T-helper 22 cell (primary cell): ENCODE results near the gene GAGE10.
A peak's percentile ranks its signal among the peaks of the same experiment; 100 is the strongest.

Experiments used
- DNase-seq: peaks from one replicate; pipeline ENCODE4 v3.0.0-alpha.2; 2020; ENCODE audit warnings: low read depth

GAGE10 gene, protein sequence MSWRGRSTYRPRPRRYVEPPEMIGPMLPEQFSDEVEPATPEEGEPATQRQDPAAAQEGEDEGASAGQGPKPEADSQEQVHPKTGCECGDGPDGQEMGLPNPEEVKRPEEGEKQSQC

DNA sequence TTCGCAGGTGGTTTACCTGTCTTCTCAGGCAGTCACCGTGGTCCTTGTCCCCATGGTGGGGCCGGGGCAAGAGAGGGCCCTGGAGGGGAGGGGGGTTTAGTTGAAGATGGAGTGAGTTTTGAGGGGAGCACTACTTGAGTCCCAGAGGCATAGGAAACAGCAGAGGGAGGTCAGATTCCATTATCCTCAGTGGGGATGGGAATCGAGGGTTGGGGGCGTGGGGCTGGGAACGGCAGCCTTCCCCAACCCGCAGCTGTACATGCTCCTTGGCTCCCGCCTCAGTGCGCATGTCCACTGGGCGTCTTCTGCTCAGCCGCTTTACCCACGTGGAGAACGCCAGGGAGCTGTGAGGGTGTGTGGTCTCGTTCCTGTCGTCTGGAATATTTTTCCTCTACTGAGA lies at the start of gene GAGE10:
GAGE10 (plus strand) TSS at position 301 of the 400 bp plus-strand sequence. CDS start 1,214 bp downstream, outside the sequence.
- DNase-seq: no peak

DNA sequence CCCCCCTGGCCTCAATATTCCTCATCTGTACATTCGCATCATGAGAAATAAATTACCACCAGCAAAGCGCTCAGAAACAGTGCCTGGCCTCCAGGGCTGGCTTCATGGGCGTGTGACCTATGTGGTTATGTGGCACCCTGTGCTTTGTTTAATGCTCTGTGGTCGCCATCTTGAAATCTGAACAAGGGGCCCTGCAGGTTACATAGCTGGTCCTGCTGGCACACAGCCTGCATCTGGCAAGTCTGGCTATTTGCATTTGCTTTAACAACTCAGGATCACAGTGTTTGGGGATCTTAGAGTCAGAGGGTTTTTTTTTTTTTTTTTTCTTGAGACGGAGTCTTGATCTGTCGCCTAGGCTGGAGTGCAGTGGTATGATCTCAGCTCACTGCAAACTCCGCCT lies 48.8 kb upstream of the GAGE10 start:
- no peak for DNase-seq

DNA sequence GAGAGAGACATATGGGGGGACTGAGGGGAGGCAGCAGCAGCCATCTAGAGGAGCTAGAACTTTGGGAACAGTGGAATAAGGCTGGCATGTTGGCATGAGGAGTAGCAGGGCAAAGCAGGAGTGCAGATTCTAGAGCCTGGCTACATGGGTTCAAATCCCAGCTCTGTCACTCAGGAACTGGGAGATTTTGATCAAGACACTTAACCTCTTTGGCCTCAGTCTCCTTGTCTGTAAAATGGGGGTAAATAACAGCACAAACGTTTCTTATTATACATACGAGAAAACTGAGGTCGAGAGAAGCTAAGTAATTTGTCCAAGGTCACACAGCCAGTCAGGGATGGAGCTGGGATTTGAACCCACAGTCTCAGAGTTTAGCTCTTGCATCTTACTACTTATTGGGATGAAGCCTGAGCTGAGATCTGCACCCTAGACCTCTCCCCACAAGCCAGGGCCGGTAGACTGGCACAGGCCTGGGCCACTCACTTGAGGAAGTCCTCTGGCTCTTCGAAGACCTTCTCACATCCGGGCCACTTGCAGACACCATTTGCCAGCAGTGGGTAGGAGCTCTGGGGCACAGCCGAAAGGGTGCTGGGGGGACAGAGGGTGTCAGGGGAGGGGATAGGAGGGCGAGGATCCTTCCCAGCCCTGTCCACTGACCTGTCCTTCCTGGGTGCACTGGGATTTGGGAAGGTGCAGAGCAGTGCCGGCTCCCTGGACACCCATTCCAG lies 47.0 kb upstream of the GAGE10 start:
- DNase-seq: no peak

DNA sequence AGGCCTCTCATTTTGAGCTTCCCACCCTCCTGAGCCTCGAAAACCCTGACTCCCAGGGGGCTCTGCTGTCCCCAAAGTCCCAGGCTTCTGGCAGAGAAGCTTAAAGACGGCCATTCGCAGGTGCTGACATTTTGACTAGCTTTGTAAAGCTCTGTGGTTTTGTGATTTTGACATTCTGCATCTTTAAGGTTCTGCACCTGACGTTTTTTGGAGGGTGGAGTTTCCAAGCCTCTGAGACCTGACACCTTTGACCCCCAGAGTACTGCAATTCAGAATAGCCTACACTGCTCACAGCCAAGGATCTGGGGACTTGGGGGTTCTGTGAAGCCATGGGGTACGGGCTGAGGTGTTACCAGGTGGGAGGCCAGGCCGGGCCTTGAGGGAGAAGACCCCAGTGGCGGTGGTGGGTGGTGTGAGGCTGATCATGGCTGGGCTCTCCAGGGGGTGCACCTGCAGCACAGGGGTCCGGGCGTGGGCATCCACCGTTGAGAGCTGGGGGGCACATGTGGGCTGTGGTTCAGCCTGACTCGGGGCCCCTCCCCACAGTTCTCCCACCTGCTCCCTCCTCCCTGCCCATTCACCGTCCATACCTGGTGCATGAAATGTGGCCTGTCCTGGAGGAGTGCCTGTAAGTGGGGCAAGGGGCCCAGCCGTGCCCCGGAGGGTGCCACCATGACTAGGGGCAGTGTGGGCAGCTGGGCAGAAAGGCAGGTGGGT lies 46.2 kb upstream of the GAGE10 start:
- DNase-seq: no peak

DNA sequence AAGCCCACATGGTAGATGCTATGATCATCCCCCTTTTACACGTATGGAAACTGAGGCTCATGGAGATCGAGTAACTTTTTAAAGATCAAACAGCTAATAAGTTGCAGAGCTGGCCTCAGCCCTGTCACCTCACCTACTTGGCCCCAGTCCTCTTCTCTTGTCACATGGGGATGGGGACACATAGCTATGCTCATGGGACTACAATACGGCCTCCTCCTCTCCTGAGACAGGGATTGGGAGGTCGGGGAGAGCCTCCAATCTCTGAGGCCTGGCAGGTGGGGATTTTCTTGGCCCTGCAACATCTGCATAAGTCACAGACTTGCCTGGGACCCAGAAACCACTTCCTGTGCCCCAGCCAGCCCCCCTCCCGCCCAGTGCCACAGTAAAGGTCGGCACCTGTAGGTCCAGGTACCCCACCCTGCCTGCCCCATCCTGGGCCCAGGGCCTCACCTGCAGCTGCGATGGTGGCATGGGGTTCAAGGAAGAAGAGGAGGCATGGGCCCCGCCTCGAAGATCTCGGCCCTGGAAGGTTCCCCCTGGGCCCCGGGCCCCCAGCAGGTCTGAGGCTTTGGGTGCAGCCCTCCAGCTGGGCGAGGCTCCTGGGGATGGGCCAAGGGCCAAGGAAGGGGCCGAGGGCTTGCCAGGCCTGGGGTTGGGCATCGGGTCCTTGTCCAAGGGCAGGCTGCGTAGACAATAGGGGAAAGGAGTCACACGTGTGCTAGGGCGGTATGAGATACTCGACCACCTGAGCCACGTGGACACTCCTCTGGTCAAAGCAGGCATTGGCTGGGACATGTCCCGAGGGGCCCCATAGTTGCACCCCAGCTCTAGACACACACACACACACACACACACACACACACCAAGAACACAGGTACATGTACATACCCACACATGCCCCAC lies 45.3 kb upstream of the GAGE10 start:
- DNase-seq: no peak

DNA sequence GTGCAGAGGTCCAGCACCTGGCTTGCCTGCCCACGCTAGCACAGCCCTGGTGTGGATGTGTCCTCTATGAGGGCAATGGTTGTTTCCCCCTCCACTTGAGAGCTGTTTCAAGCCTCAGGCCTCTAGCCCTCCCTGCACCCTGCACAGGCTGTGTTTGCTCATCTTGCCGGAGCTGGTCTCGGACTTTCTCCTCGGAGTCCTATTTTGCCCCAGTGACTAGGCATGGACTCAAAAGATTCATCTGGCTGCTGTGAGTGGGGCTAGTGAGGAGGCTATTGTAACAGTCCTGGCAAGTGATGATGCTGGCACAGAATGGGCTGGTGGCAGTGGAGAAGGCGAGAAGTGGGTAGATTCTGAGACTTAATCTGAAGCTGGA lies 44.7 kb upstream of the GAGE10 start:
- DNase-seq: no peak

DNA sequence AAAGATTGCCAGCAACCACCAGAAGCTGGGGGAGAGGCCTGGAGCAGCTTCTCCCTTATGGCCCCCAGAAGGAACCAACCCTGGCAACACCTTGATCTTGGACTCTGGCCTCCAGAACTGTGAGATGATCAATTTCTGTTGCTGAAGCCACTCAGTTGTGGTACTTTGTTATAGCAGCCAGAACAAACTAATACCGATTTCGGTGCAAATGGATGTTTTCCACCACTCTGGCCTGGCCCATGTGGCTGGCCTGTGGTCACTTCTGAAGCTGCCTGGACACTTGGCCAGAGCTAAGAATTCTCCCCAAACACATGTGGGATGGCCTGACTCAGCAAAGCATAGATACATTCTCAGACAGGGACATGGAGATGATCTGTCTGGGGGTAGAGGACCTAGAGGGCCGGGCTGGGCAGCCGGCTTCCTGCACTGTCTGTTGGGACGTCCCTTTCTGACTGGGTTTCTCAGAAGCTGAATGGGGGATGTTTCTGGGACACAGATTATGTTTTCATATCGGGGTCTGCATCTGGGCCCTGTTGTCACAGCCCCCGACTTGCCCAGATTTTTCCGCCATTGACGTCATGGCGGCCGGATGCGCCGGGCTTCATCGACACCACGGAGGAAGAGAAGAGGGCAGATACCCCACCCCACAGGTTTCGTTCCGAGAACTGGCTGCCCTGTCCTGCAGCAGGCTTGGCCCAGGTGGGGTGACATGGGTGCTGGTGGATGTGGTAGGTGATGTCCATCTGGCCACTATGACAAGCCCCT lies 43.0 kb upstream of the GAGE10 start:
- DNase-seq: no peak

DNA sequence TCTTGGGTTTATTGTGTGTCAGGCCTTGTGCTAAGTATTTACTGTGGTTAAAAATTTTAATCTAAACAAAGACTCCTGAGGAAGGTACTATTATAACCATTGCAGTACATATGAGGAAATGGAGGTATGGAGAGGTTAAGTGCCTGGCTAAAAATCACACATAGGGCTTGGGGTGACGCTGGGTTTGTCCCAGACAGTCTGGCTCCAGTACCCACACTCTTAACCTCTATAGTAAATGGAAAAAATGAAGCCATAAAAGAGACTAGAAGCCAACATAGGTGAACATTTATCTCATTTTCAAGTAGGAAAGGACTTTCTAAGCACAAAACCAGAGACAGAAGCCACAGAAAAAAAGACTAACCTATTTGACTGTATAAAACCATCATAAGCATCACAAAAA lies 40.8 kb upstream of the GAGE10 start:
- no peak for DNase-seq

DNA sequence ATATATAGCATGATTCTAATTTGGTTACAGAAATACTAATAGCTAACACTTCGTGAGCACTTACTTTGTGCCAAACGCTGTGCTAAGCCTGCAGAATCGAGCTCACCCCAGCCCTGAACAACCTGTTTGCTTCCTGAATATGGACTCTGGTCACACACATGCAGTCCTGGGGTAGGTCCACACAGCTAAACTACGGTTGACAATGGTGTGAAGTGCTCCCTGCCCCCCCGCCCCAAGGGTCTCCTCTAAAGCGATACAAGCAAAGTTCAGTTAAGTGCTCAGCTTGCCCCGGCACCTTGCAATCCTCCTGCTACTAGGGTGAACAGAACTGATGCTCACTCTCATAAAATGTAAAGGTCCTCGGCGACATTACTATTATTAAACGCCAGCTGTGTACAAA lies 39.8 kb upstream of the GAGE10 start:
- no peak for DNase-seq

DNA sequence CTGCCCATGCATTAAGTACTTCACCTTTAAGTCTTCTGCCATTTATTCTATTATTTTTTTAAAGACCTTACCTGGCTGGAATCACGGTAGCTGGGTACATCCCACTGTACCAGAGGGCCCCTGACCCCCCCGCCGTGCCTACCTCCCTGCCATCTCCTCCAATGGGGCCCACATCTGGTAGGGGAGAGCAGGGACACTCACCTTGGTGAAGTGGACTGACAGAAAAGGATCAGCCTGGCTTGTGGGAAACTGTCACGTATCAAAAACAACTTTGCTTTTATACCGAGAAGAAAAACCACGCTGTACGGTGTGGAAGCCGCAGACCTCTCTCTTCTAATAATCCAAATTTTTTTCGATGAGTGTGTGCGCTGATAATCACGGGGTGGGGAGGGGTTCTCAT lies 39.0 kb upstream of the GAGE10 start, which contains the start of gene FOXP3:
FOXP3 (minus strand) TSS at position 251 of the 400 bp plus-strand sequence. CDS start 6,205 bp downstream, outside the sequence.
- DNase-seq: no peak

DNA sequence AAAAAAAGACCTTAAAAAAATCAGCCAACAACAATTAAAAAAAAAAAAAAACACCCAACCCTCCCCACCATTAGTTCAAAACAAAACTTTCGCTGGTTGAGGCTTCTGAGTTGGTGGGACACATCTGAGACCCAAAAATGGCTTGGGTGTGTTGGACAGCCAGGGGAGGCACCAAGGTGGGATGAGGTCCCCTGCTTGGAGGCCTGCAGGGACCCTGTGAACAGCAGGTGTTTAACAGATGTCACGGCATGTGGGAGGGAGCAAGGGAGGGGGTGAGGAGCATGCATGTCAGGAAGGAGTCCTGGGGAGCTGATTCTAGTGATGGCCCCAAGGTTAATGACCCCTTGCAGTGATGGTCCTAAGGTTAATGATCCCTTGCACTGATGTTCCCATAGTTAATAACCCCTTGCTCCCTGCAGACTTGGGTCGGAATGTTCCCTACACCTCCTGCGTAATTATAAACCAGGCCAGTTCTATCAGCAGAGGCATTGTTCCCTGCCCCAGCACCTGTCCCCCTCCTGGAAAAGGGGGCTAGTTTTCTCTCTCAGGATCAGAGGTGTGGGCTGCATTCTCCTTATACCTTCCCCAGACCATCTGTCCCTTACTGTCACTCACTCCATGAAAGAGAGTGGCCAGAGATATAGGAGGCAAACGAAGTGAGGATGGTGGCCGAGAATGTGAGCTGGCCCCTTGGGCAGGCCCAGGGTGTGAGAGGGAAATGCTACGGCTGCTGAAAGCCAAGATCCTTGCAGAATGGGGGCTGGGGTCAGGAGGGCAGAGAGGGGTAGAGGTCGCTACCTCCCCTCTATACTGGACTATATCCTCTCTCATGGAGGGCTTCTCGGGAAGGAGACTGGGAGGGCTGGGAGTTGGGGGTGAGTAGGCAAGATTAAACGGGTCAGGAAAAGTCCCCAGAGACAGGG lies 36.7 kb upstream of the GAGE10 start:
- DNase-seq: no peak

DNA sequence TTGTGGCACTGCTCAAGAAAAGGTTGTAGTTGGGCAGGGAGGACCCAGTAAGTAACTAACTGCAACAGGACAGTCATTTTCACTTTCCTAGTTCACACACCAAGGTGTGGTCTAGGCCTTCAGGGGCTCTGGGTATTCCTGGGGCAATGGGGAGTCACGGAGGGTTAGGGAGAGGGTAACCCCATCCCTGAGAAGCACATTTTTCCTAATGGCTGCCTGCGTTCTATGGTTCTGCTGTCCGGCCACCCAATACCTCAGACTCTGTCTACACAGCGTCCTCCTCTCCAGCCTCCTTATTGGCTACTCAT lies 34.8 kb upstream of the GAGE10 start:
- no peak for DNase-seq

DNA sequence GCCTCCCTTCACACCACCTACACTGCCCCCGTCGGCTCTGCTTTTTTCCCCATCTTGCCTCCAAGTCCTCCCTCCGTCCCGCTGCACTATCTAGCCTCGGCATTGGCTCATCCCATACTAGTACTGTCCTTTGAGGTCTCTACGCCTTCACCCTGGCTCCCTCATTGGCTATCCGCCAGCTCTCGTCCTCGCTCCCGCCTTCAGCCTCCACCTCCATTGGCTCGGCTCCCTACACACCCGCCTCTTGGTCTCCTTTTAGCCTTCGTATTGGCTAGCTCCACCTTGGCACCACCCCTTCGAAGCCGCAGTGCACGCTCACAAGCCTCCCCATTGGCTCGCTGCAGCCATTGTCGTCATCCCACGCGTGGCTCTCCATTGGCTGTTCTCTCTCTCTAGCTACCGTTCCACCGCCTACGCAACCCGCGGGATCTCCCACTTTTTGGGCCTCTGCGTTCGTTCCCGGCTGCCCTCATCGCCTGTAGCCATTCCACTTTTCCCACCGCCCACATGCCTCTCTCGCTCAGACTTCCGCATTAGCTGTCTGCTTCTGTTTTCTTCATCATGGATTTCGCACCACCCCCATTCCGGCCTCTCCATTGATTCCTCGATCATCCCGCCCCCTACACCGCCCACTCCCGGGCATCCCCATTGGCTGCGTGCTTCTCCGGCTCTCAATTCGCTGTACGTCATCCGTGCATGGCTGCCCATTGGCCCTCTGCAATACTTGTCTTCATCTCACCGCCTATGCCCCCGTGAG lies 34.3 kb upstream of the GAGE10 start:
- peak; percentile 91 for DNase-seq

DNA sequence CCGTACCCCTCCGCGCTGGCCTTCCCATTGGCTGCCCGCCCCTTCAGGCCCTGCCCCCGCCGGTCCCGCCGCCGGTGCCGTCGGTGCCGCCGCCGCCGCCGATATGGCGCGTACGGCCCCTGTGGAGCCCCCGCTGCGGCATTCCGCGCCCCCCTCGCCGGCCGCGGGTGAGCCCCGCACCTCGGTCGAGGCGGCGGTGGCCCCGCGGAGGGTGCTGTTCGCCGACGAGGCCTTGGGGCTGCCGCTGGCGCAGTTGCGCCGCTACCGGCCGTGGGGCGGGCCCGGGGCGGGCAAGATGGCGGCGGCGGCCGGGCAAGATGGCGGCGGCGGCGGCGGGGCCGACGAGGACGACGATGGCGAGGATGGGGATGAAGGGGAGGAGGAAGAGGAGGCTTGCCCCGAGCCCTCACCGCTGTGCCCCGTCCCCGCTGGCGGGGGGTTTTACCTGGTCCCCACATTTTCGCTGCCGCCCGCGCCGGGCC lies 33.6 kb upstream of the GAGE10 start, which contains the start of gene PPP1R3F:
PPP1R3F (plus strand) TSS at position 27 of the 482 bp plus-strand sequence; CDS start at position 104, 77 bp downstream.
- peak; percentile 19 for DNase-seq

DNA sequence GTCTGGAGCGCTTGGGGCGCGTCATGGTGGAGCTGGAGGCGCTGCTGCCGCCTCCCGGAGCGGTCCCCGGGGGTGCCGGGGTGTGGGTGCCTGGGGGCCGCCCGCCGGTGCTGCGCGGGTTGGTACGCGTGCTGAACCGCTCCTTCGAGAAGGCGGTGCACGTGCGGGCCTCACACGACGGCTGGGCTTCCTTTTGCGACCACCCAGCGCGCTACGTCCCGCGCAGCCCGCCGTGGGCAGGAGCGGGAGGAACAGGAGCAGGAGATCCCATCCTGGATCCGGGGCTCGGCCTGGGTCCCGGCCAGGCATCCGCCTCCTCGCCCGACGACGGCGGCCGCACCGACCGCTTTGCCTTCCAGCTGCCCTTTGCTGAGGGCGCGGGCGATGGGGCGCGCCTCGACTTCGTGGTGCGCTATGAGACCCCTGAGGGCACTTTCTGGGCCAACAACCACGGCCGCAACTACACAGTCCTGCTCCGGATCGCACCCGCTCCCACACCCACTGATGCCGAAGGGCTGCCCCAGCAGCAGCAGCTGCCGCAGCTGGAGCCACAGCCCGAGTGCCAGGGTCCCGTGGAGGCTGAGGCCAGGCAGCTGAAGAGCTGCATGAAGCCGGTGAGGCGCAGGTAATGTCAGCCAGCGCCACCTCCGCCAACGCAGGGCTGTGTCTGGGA lies 33.1 kb upstream of the GAGE10 start:
- DNase-seq: no peak

DNA sequence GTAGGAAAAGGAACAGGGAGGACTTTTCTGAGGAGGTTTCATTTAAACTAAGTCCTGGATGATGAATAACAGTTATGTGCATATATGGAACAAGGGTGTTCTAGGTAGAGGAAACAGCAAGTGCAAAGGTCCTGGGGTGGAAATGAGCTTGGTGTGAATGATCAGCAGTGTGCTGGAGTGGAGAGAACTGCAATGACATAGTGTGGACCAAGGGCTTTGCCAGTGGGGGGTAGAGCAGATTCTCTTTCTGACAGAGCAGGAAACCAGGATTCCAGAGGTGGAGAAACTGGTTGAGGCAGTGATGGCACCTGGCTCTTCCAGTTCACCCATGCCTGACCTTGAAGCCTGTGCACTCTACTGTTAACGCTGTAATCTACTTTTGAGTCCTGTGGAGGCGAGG lies 32.1 kb upstream of the GAGE10 start:
- DNase-seq: no peak

DNA sequence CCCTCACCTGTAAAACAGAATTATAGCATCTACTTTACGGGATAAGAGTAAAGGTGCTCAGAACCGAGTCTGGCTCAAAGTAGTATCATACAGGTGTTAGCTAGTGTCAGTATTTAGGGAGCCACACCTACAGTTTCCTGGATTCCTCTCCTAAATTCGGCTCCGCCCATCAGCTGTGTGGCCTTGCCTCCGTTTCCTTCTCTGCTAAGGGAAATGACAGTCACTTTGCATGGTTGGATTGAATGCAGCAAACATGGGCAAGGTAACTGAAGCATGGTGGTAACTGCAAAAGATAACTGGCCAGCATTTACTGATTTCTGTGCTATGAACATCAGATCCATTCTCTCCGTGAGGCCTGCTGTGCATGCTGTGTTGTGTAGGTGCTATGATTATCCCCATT lies 31.0 kb upstream of the GAGE10 start:
- DNase-seq: no peak

DNA sequence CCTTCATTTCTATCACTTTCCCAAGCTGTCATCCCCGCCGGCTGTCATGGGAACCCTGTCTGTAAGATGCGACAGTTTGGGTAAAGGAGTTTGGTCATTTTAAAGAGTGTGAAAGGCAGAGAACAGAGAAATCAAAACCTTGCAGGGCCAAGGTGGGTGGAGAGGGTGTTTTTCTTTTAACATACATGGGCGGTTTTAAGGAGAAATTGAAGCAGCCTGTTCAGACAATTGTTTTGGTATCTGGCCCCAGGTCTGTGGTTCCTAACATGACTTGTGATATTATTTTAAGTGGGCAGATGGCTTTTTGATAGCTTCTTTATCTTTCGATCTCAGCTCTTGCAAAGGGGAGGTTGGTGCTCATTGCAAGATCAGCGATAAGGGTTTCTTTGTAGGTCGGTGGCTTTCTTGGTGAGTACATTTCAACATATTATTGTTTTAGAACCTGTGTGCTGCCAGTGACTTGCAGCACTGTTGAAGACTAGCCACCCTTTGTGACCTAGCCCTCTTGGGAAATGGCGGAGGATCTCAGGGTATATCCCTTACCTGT lies 30.2 kb upstream of the GAGE10 start:
- DNase-seq: peak; percentile 42

DNA sequence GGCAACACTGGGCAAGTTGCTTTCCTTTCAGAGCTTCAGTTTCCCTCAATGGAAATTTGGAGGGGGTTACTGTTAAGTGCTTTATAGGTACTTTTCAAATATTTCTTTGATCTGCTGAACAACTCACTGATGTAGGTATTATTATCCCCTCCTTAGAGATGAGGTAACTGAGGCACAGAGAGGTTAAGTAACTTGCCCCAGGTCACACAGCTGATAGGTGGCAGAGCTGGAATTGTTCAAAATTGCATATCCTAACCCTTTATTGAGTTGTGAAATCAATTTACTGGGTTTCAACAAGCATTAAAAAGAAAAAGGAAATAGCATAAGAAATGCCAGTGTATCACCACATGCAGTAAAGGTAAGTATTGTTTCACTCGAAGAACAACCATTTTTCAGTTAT lies 27.2 kb upstream of the GAGE10 start:
- no peak for DNase-seq
